22Rv1 (cell line): Measurements from ENCODE around the gene SOWAHD.

Source experiments
- CTCF ChIP-seq: fragments of 450-650 bp; IDR thresholded peaks from 2 replicates; pipeline ENCODE4 v1.5.1; 2017; ENCODE audit warnings: mild to moderate bottlenecking
- ZFX ChIP-seq: fragments of 450-650 bp; IDR thresholded peaks from 2 replicates; pipeline ENCODE4 v1.6.1; 2017; ENCODE audit warnings: antibody characterized with exemption, borderline replicate concordance

- no peak for TF ChIP-seq CTCF
- no peak for TF ChIP-seq ZFX
These were observed 31.4 kb upstream of the SOWAHD start for GRCh38 chrX:119726900-119727555.
